ENCODE measurements around the gene PCDH15. TPM values are rescaled to one million over a fixed set of nuclear protein-coding genes. Genes with fewer than 3 reads are reported as not detected.

PCDH15 gene
- total RNA-seq = not detected in 2 replicates

DNA sequence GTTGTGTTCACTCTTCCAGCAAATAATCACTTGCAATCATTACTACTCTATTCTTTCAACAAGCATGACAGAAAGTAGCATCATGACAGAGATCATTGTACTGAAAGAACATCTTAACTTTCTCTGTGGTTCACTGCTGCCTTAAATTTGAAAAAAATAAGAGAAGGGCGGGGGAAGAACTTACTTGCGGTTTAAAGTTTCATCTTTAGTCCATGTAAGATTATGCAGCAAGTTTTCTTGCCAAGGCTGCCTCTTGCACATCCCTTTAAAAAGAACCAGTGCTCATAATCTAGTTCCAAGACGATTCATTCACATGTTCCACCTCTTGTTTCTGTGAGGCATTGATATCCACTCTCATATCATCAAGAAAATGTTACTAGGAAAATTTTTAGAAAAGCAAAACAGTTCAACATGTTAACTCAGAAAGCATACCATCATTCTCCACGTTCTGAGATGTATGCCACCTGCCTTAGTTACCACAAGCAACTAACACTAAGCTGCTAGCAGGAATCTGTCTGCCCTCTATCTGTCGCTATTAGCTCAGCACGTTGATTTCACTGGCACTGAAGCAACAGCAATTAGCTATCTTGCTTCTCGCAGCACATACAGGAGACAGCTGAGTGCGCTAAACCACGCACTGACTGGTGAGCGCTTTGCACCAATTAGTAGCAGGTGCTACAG is at the start of gene PCDH15:
Gene PCDH15 (minus strand): TSS at position 491 of the 681 bp plus-strand sequence. CDS start 136,969 bp downstream, outside the sequence.

